Bronchial epithelial cell (primary cell): ENCODE measurements around the gene INPP4B. TPM values are rescaled to one million over a fixed set of nuclear protein-coding genes. Genes with fewer than 3 reads are reported as not detected.

Experiments used
- DNase-seq: peaks from one replicate; pipeline ENCODE4 v3.0.0-alpha.2; 2010; ENCODE audit warnings: low read depth
- FAIRE-seq: peaks from 2 replicates; lab custom pipeline; 2011; peaks lifted over from hg19 to GRCh38; lab: Jason Lieb, UNC
- H3K27me3 ChIP-seq: 2 replicates; pipeline ENCODE4 v1.5.1; 2011; ENCODE audit warnings: low read length; ENCODE audit not compliant: control insufficient read depth, insufficient read depth
- H3K36me3 ChIP-seq: 2 replicates; pipeline ENCODE4 v1.5.1; 2011; ENCODE audit warnings: low read length; ENCODE audit not compliant: control insufficient read depth, insufficient read depth
- H3K4me3 ChIP-seq: 2 replicates; pipeline ENCODE4 v1.5.1; 2011; ENCODE audit warnings: mild to moderate bottlenecking, low read depth, low read length, control low read depth
- total RNA-seq: library from RNA; depleted of rRNA; stranded (reverse); fragments of >200 nt; gene quantifications from 2 replicates; pipeline ENCODE4 v1.2.1, GENCODE V29; 2014
- TF ChIP-seq, protein P1 (sequence below): IDR thresholded peaks from 2 replicates; pipeline ENCODE4 v1.5.1; 2011; ENCODE audit warnings: mild to moderate bottlenecking, moderate library complexity, low read length, control low read depth, inconsistent platforms; ENCODE audit not compliant: insufficient read depth, severe bottlenecking

Gene INPP4B
- total RNA-seq, 1 donor from 2014 or later: 74.8 TPM

DNA sequence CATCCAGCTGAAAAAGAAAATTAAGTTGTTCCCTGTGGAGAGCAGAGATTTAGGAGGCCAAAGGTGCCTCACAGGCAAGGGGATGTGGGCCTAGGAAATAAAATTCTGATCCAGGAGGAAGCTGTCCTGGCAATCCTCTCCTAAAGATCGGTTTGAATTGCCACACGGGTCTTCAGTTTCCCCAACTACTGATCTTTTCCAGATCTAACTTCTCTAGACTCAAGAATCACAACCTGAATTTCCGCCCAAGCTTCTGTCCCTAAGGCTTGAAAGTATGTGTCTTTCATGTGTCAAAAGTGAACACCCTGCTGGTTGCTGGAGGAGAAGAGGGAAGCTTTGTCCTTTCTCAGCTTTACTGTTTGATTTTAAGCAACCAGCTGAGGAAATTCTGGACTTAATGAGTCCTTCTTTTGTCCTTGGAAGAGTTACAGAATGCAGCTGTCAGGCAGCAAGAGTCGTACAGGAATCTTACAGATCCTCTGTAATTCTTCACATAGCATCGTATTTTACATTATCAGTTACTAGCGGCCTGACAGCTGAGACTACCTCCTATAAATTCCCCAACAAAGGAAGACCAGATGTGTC, 93.8 kb downstream of the INPP4B start:
- H3K4me3 ChIP-seq: no peak overlapping the region
- no peaks in the 10 kb centered on the region for H3K36me3 ChIP-seq
- TF ChIP-seq, protein P1, sequence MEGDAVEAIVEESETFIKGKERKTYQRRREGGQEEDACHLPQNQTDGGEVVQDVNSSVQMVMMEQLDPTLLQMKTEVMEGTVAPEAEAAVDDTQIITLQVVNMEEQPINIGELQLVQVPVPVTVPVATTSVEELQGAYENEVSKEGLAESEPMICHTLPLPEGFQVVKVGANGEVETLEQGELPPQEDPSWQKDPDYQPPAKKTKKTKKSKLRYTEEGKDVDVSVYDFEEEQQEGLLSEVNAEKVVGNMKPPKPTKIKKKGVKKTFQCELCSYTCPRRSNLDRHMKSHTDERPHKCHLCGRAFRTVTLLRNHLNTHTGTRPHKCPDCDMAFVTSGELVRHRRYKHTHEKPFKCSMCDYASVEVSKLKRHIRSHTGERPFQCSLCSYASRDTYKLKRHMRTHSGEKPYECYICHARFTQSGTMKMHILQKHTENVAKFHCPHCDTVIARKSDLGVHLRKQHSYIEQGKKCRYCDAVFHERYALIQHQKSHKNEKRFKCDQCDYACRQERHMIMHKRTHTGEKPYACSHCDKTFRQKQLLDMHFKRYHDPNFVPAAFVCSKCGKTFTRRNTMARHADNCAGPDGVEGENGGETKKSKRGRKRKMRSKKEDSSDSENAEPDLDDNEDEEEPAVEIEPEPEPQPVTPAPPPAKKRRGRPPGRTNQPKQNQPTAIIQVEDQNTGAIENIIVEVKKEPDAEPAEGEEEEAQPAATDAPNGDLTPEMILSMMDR: no peak
- no peaks in the 10 kb centered on the region for H3K27me3 ChIP-seq
- DNase-seq (no peak), FAIRE-seq (no peak)

DNA sequence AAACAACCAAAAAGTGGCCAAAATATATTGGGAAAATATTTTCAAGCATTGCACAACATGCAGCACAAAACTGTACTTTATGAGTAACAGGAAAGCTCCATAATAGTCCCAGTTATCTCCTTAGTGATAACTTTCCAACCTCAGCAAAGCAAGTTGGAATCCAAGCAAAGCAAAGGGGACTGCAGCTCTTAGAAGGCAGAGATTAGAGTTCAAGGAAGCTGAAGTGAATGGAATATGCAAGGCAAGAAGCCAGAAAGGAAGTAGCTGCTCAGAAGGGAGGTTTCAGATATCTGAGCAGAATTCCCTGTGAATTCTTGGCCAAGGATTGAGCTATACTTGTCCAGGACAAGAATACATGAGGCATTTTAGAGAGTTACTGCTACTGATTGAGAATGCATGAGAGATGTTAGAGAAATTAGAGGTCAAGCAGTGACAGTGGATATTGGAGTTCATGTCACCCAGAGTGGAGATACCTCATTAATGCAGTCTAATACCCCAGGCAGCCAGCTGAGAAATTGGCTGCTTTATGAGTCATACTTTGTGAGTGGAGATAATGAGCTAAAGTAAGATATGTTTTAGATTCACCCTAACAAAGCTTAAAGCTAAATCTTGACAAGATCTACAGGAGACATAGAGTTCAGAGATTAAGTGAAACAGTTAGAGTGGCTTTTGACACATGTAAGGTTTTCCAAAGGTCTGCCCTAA, 102.8 kb downstream of the INPP4B start:
- peak; percentile 46 for DNase-seq
- FAIRE-seq: no peak
- Histone ChIP-seq H3K36me3 (no peaks in the 10 kb centered on the region), H3K4me3 (no peak overlapping the region), H3K27me3 (no peaks in the 10 kb centered on the region)
- TF ChIP-seq, protein P1: no peak

DNA sequence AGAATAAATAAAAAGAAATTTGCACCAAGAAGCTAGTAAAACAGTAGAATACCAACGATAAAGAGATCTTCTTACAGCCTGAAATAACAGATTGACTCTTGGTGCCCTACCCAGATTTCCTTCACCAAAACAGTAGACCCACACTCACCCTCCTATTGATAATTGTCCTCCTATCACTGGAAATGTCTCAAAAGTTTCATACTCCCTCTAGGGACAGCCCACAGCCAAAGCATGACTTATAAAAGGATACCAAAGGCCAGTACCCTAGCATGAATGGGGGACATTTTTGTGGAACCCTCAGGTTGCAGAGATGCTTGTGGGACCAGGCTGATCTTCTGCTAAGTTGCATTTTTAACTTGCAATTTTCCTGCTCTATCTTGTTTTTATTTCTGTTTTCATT, 104.1 kb downstream of the INPP4B start:
- DNase-seq: peak; percentile 11
- no peak for FAIRE-seq
- no peaks in the 10 kb centered on the region for H3K27me3 ChIP-seq
- no peaks in the 10 kb centered on the region for H3K36me3 ChIP-seq
- H3K4me3 ChIP-seq: no peak overlapping the region
- TF ChIP-seq, protein P1: no peak

DNA sequence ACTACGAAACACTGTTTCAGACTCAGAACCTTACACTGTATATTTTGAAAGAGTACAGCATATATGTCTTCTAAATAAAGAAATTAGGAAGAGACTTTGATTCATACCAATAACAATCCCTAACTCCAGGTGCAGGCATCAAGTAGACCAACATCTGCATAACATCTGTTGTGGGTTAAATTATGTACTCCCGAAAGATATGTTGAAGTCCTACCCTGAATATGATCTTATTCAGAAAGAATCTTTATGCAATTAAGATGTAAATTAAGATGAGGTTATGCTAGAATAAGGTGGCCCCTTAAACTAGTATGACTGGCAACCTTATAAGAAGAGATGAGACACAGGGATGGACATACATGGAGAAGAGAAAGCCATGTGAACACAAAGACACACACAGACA, 117.9 kb downstream of the INPP4B start:
- FAIRE-seq (no peak), DNase-seq (no peak)
- no peaks in the 10 kb centered on the region for H3K36me3 ChIP-seq
- H3K4me3 ChIP-seq: no peak overlapping the region
- no peaks in the 10 kb centered on the region for H3K27me3 ChIP-seq
- TF ChIP-seq, protein P1: no peak

DNA sequence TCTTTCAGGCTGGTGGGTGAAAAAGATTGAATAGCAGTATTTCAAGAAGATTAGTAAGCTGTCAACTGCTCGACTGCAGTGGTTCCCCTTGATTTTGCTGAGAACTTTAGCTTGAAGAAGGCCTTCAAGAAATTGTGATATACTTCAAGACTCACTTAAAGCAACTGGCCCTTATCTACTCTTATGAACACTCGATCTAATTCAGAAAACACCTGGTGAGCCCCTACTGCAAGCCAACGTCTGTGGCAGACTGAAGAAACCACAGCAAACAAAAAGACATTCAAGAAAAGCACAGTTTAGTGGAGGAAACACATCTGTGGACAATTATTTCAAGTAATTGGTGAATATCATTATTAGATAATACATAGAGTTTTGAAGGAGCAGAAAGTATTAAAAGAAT, 119.0 kb downstream of the INPP4B start:
- no peak for DNase-seq
- TF ChIP-seq, protein P1: no peak
- Histone ChIP-seq H3K36me3 (no peaks in the 10 kb centered on the region), H3K27me3 (no peaks in the 10 kb centered on the region), H3K4me3 (no peak overlapping the region)
- FAIRE-seq: no peak

DNA sequence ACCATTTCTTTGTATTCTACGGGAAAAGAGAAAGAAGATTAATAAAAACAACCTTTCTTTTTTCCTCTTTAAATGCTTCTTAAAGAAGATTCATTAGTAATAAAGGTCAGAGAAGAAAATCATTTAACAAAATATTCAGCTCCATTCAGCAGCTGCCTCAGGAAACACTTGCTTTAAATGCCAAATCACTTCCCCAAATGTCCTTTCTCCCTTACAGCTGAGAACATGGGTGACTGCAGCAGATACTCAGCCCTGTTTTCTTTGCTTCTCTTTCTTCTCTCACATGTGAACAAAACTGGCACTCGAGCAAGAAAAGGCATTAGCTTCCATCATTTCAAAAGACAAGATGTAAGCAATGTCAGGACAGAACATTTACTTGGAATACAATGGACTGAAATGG, 120.2 kb downstream of the INPP4B start:
- DNase-seq (no peak), FAIRE-seq (no peak)
- Histone ChIP-seq H3K36me3 (no peaks in the 10 kb centered on the region), H3K27me3 (no peaks in the 10 kb centered on the region), H3K4me3 (no peak overlapping the region)
- TF ChIP-seq, protein P1: no peak
